ENCODE measurements around the gene SPATA1.
"Not testable (repeated sequence)": the region's sequence is repeated elsewhere in the genome, so short reads cannot be mapped to it uniquely, and the experiment has no call there.

The SPATA1 gene

GRCh38 chr1:84506002-84506728 is at the start of gene SPATA1, which contains the start of gene GNG5:
Gene SPATA1, plus strand, starts transcription at chr1:84506386. Its CDS starts 9,974 bp downstream, at chr1:84516360.
Gene GNG5, minus strand, starts transcription at chr1:84506581. Its CDS starts 490 bp downstream, at chr1:84506091.
- DNase-seq (ENCODE audit: low read depth) = peak; percentile 96

GRCh38 chr1:84462118-84462517 is 44.1 kb upstream of the SPATA1 start:
- no peak for DNase-seq (ENCODE audit: low read depth)

- DNase-seq (ENCODE audit: low read depth) = no peak
Measured at GRCh38 chr1:84467298-84467697, 38.9 kb upstream of the SPATA1 start.

GRCh38 chr1:84476225-84476624 is 30.0 kb upstream of the SPATA1 start:
- no peak for DNase-seq (ENCODE audit: low read depth)

- peak; percentile 61 for DNase-seq (ENCODE audit: low read depth)
Measured at GRCh38 chr1:84478876-84479868, 27.0 kb upstream of the SPATA1 start, which contains the start of gene RPF1. Gene RPF1, plus strand, starts transcription at chr1:84479266. Its CDS starts 16 bp downstream, at chr1:84479282.

GRCh38 chr1:84479998-84480397 is 26.2 kb upstream of the SPATA1 start:
- no peak for DNase-seq (ENCODE audit: low read depth)

- DNase-seq (ENCODE audit: low read depth) = no peak
Measured at GRCh38 chr1:84480650-84481049, 25.5 kb upstream of the SPATA1 start.

GRCh38 chr1:84481317-84481716 is 24.9 kb upstream of the SPATA1 start:
- DNase-seq (ENCODE audit: low read depth) = no peak

- no peak for DNase-seq (ENCODE audit: low read depth)
Measured at GRCh38 chr1:84488107-84488506, 18.1 kb upstream of the SPATA1 start.

GRCh38 chr1:84489766-84490165 is 16.4 kb upstream of the SPATA1 start:
- DNase-seq (ENCODE audit: low read depth) = no peak

GRCh38 chr1:84492726-84493125 is 13.5 kb upstream of the SPATA1 start:
- no peak for DNase-seq (ENCODE audit: low read depth)

GRCh38 chr1:84493747-84494146 is 12.4 kb upstream of the SPATA1 start:
- no peak for DNase-seq (ENCODE audit: low read depth)

- DNase-seq (ENCODE audit: low read depth) = no peak
Measured at GRCh38 chr1:84496498-84496897, 9.7 kb upstream of the SPATA1 start.

GRCh38 chr1:84497631-84498275 is 8.4 kb upstream of the SPATA1 start:
- no peak for DNase-seq (ENCODE audit: low read depth)

- DNase-seq (ENCODE audit: low read depth) = no peak
Measured at GRCh38 chr1:84502927-84503326, 3.3 kb upstream of the SPATA1 start.

- DNase-seq (ENCODE audit: low read depth) = no peak
Measured at GRCh38 chr1:84504580-84505492, 1.4 kb upstream of the SPATA1 start.

GRCh38 chr1:84505493-84506001 is 639 bp upstream of the SPATA1 start:
- no peak for DNase-seq (ENCODE audit: low read depth)

- DNase-seq (ENCODE audit: low read depth) = no peak
Measured at GRCh38 chr1:84506729-84507453, 705 bp downstream of the SPATA1 start.

- DNase-seq (ENCODE audit: low read depth) = not testable (repeated sequence)
Measured at GRCh38 chr1:84507887-84508286, 1.7 kb downstream of the SPATA1 start.

GRCh38 chr1:84508510-84508909 is 2.3 kb downstream of the SPATA1 start:
- no peak for DNase-seq (ENCODE audit: low read depth)
